Neural progenitor cell (in vitro differentiated cells): ENCODE data around the gene AMN. TPM values are rescaled to one million over a fixed set of nuclear protein-coding genes. Genes with fewer than 3 reads are reported as not detected.

Experiments used
- total RNA-seq: library from RNA; depleted of rRNA; stranded (reverse); fragments of >200 nt; gene quantifications from 2 replicates; pipeline ENCODE4 v1.2.3, GENCODE V29; 2015; ENCODE audit warnings: low replicate concordance

AMN gene
- total RNA-seq, 1 donor from 2014 or later: not detected

Other genes with a start within 250 kb of the AMN start
- gene TRAF3, start 145.2 kb upstream of the AMN start, total RNA-seq: 15.7 and 18.1 TPM in 2 replicates
- gene CDC42BPB, start 134.9 kb downstream of the AMN start, total RNA-seq: 48.2 and 78.7 TPM in 2 replicates
- gene LBHD2, start 161.5 kb downstream of the AMN start, total RNA-seq: not detected in 2 replicates
- gene EXOC3L4, start 172.1 kb downstream of the AMN start, total RNA-seq: not detected in 2 replicates
- 5.3 and 14.0 TPM in 2 replicates for gene TNFAIP2, start 200.8 kb downstream of the AMN start, total RNA-seq